Hepatocyte (in vitro differentiated cells): Measurements from ENCODE around the gene RNF11.

ENCODE experiments used
- EZH2 ChIP-seq: fragments of 200-600 bp; sonication (generic); IDR thresholded peaks from 2 replicates; pipeline ENCODE4 v1.6.1; 2016; ENCODE audit warnings: antibody characterized with exemption, mild to moderate bottlenecking, borderline replicate concordance
- EZH2phosphoT487 ChIP-seq: fragments of 200-600 bp; sonication (generic); IDR thresholded peaks from one replicate; pipeline ENCODE4 v1.6.1; 2018; ENCODE audit warnings: antibody characterized with exemption, mild to moderate bottlenecking, low read depth, moderate library complexity; ENCODE audit not compliant: unreplicated experiment, severe bottlenecking
- TF ChIP-seq, protein P1 (sequence below): fragments of 200-600 bp; sonication (generic); IDR thresholded peaks from 2 replicates; pipeline ENCODE4 v1.5.1; 2016; ENCODE audit warnings: antibody characterized with exemption, mild to moderate bottlenecking; ENCODE audit not compliant: poor library complexity

DNA sequence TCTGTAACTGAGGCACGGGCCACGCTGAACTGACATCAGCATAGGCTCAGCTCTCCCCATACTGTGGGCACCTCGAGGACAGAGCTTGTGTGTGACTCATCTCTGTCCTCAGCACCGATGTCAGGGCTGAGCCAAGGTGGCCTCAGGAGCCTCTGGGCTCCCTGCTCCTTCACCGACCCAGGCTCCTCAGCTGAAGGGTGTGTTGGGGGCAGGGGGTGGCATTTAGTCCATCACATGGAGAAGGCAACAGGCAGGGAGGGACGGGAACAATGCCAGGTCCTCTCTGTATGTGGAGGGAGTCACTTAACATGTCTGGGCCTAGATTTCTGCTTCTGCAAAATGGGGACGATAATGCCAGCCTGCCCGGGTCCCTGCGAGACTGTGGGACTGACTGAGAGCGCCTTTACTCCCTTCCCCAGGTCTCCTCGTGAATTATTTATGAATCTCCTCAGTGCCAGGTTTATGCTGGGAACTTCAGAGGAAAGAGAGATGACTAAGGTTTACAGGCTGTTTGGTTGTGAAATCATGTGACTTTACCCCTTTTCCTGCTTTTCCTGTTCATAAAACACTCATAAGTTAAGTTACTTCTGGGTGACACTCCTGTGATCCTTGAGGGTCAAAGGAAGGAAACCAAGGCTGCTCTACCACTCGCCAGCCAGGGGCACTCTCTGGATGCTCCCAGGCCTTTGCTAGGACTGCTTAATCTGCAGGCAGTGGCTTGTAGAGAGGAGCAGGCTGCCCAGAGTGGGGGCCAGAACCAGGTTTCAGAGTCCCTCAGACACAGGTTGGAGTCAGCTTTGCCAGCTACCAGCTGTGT, 78.1 kb downstream of the RNF11 start:
- TF ChIP-seq, protein P1, sequence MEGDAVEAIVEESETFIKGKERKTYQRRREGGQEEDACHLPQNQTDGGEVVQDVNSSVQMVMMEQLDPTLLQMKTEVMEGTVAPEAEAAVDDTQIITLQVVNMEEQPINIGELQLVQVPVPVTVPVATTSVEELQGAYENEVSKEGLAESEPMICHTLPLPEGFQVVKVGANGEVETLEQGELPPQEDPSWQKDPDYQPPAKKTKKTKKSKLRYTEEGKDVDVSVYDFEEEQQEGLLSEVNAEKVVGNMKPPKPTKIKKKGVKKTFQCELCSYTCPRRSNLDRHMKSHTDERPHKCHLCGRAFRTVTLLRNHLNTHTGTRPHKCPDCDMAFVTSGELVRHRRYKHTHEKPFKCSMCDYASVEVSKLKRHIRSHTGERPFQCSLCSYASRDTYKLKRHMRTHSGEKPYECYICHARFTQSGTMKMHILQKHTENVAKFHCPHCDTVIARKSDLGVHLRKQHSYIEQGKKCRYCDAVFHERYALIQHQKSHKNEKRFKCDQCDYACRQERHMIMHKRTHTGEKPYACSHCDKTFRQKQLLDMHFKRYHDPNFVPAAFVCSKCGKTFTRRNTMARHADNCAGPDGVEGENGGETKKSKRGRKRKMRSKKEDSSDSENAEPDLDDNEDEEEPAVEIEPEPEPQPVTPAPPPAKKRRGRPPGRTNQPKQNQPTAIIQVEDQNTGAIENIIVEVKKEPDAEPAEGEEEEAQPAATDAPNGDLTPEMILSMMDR, result no peak
- TF ChIP-seq EZH2phosphoT487 (no peak), EZH2 (no peak)
